Fibroblast of the aortic adventitia (primary cell): ENCODE measurements around the gene TBC1D22A. TPM values are rescaled to one million over a fixed set of nuclear protein-coding genes. Genes with fewer than 3 reads are reported as not detected.

Experiments used
- DNase-seq: peaks from one replicate; pipeline ENCODE4 v3.0.0-alpha.2; 2010; ENCODE audit warnings: low read depth
- H3K4me3 ChIP-seq: 2 replicates; pipeline ENCODE4 v1.5.1; 2011; ENCODE audit warnings: low read depth, mild to moderate bottlenecking, control low read depth, low read length, moderate library complexity
- total RNA-seq: library from RNA; depleted of rRNA; stranded (reverse); fragments of >200 nt; gene quantifications from 2 replicates; pipeline ENCODE4 v1.2.3, GENCODE V29; 2012; ENCODE audit warnings: low replicate concordance
- TF ChIP-seq, protein P1 (sequence below): IDR thresholded peaks from 2 replicates; pipeline ENCODE4 v1.5.1; 2011; ENCODE audit warnings: mild to moderate bottlenecking, low read length, control low read depth, inconsistent platforms; ENCODE audit not compliant: insufficient read depth

TBC1D22A gene
- total RNA-seq, 1 donor: 13.8 TPM

DNA sequence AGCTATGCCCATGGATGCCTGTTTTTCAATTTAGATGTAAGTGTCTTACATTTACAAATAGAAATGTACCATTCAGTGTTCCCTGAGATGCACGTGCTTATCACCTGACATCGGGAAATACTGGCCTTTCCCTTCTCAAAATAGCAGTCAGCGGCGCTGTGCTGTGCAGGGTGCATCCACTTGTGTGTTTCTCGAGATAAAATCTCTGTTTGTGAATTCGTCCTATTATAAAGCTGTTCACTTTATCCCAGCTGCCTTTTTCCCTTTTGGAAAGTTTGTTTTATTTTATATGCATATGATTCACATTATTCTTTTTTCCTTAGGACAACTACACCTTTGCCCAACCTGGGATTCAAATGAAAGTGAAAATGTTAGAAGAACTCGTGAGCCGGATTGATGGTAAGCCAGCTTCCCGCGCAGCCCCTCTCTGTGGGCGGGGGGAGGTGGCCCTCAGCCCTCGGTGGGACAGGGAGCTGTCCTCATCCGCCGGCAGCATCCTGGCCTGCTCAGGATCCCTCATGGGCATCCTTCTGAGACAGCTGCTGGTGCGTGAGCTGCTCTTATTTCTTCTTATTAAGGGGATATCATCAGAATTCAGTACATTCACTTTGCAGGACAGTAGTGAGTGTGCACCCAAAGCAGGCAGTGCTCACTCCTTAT, 235.0 kb downstream of the TBC1D22A start:
- no peak overlapping the region for H3K4me3 ChIP-seq
- no peak for DNase-seq
- TF ChIP-seq, protein P1, sequence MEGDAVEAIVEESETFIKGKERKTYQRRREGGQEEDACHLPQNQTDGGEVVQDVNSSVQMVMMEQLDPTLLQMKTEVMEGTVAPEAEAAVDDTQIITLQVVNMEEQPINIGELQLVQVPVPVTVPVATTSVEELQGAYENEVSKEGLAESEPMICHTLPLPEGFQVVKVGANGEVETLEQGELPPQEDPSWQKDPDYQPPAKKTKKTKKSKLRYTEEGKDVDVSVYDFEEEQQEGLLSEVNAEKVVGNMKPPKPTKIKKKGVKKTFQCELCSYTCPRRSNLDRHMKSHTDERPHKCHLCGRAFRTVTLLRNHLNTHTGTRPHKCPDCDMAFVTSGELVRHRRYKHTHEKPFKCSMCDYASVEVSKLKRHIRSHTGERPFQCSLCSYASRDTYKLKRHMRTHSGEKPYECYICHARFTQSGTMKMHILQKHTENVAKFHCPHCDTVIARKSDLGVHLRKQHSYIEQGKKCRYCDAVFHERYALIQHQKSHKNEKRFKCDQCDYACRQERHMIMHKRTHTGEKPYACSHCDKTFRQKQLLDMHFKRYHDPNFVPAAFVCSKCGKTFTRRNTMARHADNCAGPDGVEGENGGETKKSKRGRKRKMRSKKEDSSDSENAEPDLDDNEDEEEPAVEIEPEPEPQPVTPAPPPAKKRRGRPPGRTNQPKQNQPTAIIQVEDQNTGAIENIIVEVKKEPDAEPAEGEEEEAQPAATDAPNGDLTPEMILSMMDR: no peak

DNA sequence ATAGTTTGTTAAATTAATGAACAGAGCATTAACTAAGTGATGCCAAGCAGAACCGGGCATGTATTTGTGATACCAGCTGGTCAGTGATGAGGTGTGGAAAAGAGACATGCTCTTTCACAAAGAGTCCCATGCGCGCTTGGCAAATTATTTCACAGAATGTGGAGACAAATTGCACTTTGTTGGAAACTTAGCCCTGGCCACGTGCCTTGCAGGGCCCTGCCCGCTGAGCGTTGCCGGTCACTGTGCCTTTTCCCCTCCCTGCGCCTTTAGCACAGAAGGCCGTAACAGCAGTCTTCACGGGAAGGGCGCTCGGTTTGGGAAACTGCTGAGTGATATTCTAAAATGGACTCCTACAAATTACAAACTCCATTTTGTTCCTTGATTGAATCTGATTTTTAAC, 235.9 kb downstream of the TBC1D22A start:
- DNase-seq: no peak

DNA sequence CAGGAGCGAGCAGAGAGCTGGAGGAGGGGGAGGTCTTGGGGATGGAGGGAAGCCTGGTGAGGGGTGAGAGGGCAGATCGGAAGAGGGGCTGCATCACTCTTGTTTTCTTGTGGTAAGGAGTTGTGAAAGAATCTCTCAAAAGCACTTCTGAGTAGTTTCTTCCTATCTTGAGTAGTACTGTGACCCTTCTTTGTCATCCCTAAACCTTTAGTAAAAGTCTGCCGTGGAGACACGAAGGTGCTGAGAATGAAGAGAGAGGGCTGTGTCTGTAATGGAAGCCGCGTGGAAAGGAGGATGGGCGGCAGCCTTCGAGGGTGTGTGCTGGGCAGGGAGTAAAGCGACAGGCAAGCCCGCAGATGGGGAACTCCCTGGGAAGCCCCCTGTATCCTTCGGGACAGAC, 237.8 kb downstream of the TBC1D22A start:
- TF ChIP-seq, protein P1: no peak
- H3K4me3 ChIP-seq: no peak overlapping the region
- DNase-seq: no peak

More for the DNA sequence above, 235.9 kb downstream of the TBC1D22A start:
- TF ChIP-seq, protein P1: no peak
- H3K4me3 ChIP-seq: no peak overlapping the region

DNA sequence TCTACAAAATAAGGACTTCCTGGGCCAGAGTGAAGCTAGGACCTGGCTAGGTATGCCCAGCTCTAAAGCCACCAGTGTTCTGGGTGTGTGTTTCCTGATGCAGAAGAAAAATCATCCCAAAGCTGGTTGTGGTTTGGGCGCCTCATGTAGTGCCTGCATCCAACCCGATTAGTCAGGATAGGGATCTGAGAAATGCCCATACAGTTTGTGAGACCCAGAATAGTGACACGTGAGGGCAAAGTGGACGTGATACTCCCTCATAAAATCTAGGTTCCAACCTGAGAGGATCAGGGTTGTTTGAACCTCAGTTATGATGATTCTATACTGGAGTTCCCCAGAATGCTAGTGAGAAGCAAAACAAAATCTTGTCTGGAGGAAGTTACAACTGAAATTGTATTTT, 238.4 kb downstream of the TBC1D22A start:
- TF ChIP-seq, protein P1: no peak
- H3K4me3 ChIP-seq: no peak overlapping the region
- no peak for DNase-seq

DNA sequence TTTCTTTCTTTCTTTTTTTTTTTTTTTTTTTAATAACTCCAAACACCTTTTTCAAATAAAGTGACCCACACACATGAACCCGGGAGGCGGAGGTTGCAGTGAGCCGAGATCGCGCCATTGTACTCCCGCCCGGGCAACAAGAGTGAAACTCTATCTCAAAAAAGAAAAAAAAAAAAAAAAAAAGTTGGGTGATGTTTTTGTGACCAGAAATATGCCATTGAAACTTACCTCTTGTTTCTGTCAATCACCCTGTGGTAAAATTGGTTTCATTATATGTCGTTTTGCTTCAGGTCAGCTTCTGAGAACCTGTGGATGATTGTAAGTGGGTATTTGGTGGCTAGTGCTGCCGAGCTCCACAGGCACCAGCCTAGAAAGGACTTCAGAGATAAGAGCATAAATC, 238.8 kb downstream of the TBC1D22A start:
- no peak overlapping the region for H3K4me3 ChIP-seq
- TF ChIP-seq, protein P1: no peak
- no peak for DNase-seq

DNA sequence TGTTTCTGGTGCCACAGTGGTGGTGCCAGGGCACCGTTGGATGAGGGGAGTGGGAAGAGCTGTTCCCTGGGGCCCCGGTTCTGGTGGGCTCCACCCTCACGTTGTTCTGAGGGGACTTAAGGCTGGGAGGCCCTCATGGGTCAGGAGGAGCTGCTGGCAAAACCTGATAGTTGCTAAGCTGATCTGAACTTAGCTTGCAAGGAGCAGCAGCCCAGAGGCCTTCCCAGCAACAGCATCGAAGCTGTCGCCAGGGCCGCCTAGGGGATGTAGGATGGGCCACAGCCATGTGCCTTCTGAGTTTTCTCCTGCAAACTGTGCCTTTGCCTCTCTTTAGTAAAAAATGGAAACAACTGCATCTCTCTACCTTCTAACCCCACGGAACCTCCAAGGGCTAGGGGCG, 240.2 kb downstream of the TBC1D22A start:
- TF ChIP-seq, protein P1: no peak
- H3K4me3 ChIP-seq: no peak overlapping the region
- DNase-seq: no peak
